Fibroblast of the aortic adventitia (primary cell): ENCODE data around the gene AKIRIN2. TPM values are rescaled to one million over a fixed set of nuclear protein-coding genes. Genes with fewer than 3 reads are reported as not detected.
A peak's percentile ranks its signal among the peaks of the same experiment; 100 is the strongest.

Source experiments
- DNase-seq: peaks from one replicate; pipeline ENCODE4 v3.0.0-alpha.2; 2010; ENCODE audit warnings: low read depth
- H3K4me3 ChIP-seq: 2 replicates; pipeline ENCODE4 v1.5.1; 2011; ENCODE audit warnings: low read depth, mild to moderate bottlenecking, control low read depth, low read length, moderate library complexity
- total RNA-seq: library from RNA; depleted of rRNA; stranded (reverse); fragments of >200 nt; gene quantifications from 2 replicates; pipeline ENCODE4 v1.2.3, GENCODE V29; 2012; ENCODE audit warnings: low replicate concordance
- TF ChIP-seq, protein P1 (sequence below): IDR thresholded peaks from 2 replicates; pipeline ENCODE4 v1.5.1; 2011; ENCODE audit warnings: mild to moderate bottlenecking, low read length, control low read depth, inconsistent platforms; ENCODE audit not compliant: insufficient read depth

AKIRIN2 gene
- total RNA-seq, 1 donor, result 14.9 TPM

GRCh38 chr6:87728706-87729105, 26.7 kb upstream of the AKIRIN2 start:
- TF ChIP-seq, protein P1, sequence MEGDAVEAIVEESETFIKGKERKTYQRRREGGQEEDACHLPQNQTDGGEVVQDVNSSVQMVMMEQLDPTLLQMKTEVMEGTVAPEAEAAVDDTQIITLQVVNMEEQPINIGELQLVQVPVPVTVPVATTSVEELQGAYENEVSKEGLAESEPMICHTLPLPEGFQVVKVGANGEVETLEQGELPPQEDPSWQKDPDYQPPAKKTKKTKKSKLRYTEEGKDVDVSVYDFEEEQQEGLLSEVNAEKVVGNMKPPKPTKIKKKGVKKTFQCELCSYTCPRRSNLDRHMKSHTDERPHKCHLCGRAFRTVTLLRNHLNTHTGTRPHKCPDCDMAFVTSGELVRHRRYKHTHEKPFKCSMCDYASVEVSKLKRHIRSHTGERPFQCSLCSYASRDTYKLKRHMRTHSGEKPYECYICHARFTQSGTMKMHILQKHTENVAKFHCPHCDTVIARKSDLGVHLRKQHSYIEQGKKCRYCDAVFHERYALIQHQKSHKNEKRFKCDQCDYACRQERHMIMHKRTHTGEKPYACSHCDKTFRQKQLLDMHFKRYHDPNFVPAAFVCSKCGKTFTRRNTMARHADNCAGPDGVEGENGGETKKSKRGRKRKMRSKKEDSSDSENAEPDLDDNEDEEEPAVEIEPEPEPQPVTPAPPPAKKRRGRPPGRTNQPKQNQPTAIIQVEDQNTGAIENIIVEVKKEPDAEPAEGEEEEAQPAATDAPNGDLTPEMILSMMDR, result no peak
- no peak for DNase-seq
- H3K4me3 ChIP-seq, result no peak overlapping the region

- TF ChIP-seq, protein P1, result no peak
- no peak overlapping the region for H3K4me3 ChIP-seq
- DNase-seq, result no peak
Measured at GRCh38 chr6:87724983-87725811, 23.2 kb upstream of the AKIRIN2 start.

- TF ChIP-seq, protein P1, result no peak
- H3K4me3 ChIP-seq, result no peak overlapping the region
- peak; percentile 98 for DNase-seq
Measured at GRCh38 chr6:87723170-87724078, 21.4 kb upstream of the AKIRIN2 start.

DNA sequence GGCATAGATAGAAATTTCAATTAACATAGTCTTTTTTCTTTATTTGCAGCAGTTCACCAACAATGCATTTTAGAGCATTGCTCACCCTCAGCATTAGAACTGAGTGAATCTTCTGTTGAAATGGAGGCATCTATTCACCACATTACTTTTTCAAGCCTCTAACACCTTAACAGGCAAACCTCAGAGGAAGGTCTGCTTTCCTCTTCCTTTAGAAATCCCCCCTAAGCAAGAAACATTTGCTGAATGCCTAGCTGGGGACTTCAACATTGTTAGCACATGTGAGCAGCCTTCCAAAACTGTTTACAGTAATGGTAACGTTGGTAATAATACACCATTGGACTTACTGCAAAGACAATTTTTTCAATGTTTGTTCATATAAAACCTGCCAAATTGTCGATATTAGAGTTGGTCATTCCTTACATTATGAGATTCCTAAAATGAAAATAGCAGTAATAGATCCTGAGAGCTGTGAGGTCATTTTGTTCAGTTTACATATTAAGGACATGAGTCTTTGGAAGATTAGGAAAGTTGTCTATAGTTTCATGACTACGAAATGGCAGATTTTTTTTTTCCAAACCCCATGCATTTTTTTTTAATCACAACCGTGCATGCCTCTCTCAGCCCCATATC, 20.6 kb upstream of the AKIRIN2 start:
- no peak for DNase-seq
- TF ChIP-seq, protein P1, result no peak
- no peak overlapping the region for H3K4me3 ChIP-seq

DNA sequence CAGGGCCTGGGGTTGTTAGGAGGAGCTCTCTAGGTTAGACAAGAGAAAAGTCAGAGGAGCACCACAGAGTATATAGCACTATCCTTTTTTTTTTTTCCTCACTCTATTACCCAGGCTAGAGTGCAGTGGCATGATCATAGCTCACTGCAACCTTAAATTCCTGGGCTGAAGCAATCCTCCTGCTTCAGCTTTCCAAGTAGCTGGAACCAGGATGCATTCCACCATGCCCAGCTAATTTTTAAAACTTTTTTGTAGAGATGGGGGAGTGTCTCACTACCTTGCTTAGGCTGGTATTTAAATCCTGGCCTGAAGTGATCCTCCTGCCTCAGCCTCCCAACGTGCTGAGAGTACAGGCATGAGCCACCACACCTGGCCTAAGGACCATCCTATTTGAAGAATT, 19.3 kb upstream of the AKIRIN2 start:
- DNase-seq, result peak; percentile 63
- H3K4me3 ChIP-seq, result no peak overlapping the region
- TF ChIP-seq, protein P1, result no peak

DNA sequence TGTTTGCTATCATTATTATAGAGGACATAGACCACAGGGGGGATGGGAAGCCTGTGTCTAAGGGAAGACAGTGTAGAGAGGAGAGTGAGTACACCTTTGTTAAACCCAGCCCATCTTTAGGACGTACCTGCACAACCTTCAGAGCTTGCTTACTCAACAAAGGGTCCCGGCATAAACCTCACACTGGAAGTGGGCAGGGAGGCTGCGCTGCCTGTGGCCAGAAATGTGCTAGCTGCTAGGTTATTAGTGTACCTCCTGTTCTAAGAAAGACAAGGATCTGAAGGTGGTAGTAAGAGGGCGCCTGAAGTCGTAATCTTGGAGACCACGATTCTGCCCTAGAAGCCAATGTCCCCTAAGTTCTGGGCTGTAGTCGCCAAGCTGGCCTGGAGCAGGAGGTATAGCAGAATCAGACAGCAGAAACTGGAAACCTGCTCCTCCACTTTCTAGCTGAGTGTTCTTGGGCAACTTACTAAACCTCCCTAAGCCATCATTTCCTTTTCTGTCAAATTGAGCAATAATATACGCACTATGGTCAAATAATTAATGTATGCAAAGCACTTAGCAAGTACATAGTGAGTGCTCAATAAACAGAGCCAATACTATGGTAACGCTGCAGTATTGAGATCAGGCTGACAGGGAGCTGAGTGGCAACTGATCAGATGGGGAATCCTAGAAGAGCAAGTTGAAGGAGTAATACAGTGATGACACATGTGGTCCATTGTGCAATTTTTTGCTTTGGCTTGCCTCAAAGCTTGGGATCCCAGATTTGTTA, 16.8 kb upstream of the AKIRIN2 start:
- TF ChIP-seq, protein P1, result no peak
- H3K4me3 ChIP-seq, result no peak overlapping the region
- DNase-seq, result peak; percentile 41
